GM18511 (cell line): ENCODE measurements around the gene GSG1L.

Source experiments
- ATAC-seq: cut with Tn5 transposase; IDR thresholded peaks from one replicate; pipeline ENCODE4 v1.9.1; 2021; ENCODE audit warnings: mild to moderate bottlenecking, moderate library complexity; ENCODE audit not compliant: unreplicated experiment

Gene GSG1L

DNA sequence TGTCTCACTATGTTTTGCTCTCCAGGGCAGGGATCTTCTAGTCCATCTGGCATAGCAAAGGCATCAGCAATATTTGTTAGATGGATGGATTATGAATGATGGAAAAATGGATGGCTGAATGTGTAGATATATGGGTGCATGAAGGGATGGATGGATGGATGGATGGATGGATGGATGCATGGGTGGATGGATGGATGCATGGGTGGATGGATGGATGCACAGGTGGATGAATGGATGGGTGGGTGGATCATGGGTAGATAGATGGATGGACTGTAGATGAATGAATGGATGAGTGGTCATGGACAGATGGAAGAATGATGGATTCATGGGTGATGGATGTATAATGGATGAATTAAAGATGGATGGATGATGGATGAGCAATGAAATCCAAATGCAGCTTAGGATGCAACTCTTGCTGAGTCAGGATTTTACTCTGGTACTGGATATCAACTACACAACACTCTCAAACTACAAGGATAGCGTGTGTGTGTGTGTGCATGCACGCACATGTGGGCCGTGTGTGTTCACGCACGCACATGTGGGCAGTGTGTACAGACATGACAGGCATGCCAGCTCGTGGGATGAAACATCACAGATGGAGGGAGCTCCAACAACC, 34.0 kb downstream of the GSG1L start:
- no peak for ATAC-seq

DNA sequence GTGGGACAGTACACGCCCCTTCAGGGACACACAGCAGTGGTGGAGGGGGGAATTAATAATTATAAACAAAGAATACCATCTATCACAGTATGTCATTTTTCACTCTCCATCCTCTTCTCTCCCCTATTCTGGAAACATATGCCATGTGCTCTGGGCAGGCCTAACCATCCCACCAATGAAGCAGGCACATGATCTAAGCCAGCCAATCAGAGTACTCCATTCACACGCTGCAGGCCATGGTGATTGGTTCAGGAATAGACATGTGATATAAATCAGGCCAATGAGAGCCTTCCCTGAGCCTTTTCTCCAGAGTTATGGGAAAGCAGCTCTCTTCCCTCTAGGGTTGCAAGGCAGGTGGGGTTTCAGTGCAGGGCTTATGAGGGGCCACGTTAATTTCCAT, 36.5 kb downstream of the GSG1L start:
- ATAC-seq: no peak

DNA sequence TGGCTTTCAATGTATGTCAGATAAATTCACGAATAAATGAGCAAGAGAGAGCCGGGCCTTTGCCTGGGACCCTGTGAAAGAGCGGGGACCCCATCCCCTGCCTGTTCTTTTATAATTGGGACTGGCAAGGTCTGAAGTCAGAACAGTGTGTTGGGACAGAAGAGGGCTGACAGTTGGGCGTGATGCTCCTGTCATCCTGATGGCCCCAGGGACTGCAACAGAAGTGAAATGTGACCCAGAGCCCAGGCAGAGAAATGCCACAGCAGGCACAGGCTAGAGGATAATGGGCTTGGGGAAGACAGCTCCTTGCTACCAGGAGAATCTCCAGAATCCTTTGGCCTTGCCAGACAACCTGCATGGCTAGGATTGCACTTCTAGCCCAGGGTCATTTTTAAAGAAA, 37.9 kb downstream of the GSG1L start:
- no peak for ATAC-seq

DNA sequence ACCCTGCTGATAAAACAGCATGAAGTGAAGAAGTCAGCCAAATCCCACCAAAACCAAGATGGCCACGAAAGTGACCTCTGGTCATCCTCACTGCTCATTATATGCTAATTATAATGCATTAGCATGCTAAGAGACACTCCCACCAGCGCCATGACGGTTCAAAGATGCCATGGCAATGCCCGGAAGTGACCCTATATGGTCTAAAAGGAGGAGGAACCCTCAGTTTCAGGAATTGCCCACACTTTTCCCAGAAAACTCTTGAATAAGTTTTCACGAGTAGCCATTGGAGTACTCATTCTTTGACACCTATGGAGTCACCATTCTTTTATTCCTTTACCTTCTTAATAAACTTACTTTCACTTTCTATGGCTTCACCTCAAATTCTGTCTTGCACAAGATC, 44.3 kb downstream of the GSG1L start:
- no peak for ATAC-seq

DNA sequence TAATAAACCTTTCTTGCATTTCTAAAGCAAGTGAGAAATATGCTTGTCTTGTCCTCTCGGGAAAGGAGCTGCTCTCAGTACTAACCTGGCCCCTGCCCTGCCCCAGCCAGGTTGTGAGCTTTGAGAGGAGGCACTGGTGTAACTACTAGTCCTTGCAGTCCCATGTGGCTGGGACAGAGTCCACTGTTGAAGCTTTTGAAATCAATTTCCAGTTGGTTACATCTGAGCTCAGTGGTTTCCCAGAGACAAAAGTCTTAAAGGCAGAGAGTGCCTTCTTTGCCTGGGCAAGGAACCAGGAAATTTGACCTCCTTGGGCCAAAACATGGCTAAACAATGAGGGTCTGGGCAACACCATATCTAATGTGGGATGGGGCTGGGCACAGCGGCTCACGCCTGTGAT, 48.7 kb downstream of the GSG1L start:
- no peak for ATAC-seq

DNA sequence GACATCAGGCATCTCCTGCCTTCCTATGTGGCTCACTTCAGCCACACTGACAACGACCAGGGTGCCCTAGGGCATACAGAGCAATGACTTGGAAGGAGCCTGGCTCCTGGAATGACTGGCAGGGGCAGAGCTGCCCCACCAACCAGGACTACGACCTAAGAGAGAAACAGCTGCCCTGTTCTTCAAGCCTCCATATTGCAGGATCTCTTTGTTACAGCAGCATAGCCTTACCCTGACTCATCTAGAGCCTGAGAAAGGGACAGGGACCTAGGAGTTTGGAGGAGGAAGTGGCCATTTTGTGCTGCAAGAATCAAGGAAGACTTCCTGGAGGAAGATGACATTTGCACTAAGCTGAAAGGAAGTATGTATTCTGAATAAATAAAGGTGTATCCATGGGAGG, 49.6 kb downstream of the GSG1L start:
- no peak for ATAC-seq

DNA sequence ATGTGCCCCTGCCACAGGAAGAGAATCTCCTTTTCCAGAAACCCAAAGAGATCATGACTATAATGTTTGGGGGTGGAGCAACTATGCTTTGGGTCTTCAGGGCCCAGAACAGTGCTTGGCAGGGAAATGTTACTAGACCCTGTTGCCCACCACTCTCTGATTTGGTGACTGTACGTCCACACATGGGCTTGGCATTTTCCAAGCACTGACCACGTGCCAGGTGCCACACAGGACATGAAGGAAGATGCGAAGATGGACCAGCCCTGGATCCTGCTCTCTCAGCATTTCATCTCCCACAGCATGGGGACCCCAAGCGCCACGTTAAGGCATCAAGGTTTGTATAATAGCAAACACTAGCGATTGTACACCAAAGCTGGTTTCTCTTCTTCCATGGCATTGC, 50.1 kb downstream of the GSG1L start:
- ATAC-seq: no peak

DNA sequence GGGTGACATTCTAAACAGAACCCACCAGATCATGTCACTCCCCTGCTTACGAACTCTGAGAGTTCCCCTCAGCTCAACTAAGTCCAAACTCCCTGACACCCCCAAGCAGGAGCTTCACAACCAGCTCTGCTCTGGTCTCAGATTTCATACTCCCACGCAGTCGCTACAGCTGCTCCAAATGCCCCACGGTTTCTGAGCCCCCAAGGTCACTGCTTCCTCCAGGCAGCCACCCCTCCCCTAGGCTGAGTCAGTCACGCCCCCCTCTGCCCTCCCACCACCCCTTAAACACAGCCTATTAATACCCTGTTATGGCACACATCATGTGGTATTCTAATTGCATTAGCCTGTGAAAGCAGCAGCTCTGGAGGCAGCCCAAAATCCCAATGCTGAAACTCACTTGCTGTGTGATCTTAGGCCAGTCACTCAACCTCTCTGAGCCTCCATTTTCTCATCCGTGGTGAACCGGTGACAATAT, 51.5 kb downstream of the GSG1L start:
- ATAC-seq: no peak

DNA sequence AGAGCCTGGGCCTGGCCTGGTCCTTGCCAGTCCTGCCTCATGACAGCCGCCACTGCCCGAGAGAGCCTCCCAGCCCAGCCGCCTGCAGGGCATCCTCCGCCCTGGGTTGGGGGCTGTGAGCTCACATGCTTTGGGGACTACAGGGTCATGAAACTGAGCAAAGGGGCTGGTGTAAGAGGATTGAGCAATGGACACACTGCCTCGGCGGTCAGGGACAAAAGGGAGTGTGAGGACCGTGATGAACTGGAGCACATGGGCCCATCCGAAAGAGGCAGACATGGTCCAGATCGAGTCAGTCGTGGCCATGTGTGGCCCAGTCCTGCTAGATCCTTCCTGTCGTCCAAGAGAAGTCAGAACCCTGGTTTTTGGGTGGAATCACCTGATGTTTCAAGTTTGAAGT, 52.3 kb downstream of the GSG1L start:
- no peak for ATAC-seq

DNA sequence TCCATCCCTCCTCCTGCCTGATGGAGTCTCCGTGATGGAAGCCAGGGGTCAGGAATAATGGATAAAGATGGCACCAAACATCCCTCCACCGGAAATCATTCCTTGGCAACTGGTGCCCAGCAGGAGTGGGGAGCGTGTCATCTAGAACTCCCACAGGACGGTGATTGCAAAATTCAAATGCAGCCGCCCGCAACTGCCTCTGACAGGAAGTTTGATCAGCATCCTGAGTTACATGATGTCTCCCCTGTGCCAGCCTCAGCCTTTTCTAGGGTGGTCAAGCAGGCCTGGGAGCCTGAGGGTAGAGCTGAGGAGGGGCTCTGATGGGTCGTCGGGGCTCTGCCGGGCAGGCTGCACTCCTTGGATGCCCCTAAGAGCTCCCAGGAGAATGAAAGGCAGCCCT, 52.8 kb downstream of the GSG1L start:
- no peak for ATAC-seq

DNA sequence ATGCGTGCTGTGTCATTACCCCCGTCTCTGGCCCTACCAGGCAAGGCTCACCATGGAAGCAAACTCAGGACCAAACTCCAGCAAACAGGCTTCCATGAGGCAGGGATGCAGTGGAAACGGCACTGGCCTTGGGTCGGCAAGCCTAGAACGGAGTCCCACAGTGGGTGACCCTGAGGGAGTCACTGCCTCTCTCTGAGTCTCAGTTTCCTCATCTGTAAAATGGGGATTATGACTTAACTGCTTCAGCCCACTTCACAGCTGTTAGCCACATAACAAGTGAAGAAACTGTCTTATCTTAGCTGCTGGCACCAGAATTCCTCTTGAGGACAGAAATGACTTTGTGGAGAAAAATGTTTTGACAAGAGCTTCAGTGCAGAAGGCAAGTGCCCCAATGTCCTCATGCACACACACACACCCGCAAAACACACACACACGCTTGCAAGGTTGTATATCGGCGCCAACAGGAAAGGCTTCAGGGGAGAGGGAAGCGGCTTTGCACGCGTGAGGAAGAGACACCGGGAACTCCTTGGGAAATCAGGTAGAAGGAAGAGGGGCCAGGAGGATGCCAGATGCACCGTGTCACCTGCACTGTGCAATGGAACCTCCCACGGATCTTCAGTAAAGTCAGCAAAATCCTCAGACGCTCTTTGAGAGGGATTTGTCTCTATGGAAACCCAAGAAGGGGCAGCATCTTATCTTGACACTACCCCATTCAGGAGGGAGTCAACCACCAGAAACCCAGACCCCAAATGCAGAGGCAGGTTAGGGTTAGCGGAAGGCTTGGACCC, 53.7 kb downstream of the GSG1L start:
- ATAC-seq: no peak

DNA sequence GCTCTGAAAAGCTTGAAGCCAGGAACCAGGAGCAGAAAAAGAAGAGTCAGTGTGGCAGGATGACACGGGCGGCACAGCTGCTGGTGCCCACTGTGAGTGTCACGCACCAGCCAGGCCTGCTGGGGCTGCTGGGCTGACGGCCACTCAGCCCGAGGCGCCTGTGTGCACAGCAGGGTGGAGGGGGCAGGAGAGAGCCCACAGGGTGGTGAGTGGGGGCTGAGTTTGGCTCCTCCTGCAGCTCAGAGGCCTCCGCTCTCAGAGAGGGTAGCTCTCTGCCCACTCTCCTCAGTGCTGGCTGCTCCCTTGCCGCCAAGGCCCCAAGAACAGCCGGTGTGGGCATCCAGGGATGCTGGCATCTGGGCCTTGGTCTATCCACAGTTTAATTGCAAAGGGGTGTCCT, 59.6 kb downstream of the GSG1L start:
- no peak for ATAC-seq

DNA sequence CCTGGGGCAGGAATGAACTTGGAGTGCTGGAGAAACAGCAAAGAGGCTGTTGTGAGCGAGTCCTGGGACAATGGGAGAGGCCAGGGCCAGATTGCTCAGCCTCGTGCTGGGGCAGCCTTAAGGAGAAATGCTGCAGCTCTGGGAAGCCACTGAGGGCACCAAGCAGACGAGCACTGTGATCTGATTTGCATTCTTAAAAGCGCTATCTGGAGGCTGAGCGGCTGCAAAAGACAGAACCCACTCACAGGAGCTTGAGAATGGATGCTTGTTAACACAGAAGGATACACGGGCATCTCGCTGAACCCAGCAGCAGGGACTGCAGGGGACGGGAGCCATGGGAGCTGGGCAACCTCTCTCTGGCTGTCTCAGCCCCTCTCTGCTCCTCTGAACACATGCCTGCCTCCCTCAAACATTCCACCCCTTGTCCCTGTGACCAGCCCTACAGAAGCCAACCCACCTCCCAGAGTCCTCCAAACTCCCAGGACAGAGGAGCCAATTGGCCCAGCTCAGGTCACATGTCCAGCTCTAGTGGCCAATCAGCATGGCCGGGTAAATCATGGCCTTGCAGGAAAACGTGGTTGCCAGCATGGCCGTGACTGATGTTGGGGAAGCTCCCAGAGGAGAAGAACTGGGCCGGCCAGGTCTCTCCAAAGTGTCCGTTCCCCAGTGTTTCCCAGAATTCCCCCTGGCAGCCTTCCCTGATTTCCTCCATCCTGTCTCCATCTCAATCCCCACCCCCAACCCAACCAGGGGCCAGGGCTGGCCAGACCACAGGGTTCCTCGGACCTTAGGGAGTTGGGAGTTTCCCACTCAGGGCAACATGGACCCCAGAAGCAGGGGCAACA, 60.3 kb downstream of the GSG1L start:
- ATAC-seq: no peak

DNA sequence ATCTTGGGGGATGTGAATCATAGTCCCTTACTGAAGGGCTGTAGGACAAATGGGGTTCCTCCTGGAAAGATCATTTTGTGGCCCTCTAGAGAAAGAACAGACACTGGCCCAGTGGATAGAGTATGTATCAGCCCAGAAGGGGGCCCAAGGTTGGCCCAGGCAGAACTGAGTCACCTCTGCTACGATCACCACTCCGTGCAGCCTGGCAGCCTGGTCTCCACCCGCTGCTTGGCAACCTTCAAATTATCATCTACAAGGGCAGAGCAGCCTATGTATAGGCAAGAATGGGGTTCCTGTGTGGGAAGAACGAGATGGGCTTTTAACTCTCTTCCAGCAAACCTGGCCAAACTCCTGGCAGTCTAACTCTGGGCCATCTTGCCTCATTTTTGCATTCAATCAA, 61.9 kb downstream of the GSG1L start:
- no peak for ATAC-seq

DNA sequence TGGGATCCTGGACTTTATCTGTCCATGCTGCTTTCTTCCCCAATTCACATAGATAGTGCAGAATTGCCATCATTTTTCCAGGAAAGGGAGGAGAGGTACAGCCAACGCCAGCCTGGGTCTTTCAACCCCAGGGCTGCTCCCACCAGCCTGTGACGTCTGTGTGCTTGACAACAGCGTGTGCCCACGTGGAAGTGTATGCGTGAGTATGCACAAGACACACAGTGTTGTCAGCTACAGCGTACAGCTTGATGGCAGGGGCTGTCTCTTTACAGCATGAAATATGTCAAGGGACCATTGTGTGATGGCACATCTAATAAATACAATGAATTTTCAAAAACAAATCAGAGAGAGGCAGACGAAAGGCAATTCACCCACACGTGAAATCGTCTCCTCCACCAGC, 62.3 kb downstream of the GSG1L start:
- no peak for ATAC-seq

DNA sequence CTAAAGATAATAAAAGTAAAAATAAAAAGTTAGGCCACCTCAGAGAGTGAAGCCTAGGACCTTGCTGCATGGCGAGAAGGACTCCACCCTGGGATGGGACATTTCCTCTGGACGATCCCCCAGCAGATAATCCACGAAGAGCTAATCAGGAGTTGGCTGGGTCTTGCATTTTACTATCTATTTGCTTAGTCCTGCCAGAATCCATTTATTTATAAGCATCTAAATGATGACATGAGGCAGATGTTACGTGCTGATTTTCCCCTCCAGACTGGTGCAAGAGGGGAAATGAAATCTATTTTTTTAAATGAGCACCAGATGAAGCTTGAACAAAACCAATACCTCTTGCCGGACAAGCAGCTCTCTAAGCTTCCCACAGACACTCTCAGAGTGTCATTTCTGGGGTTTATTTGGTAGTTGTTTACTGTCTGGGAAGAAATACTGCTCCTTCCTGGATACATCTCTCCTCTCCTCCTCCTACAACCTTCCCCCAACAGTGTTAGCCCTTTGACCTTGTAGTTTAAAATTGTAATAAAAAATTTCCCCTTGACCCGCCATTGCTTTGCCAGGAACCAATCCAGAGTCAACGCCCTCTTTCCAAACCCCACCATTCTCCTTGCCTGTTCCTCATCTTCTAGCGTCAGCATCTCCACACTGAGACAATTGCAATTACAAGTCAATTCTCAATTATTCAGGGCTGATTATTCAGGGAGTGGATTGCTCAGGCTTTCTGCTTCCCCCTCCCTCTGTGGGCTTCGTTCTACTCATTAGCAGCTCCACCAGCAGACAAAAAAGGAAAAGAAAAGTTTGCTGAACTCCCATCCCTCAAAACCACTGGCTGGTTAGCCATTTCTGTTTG, 63.0 kb downstream of the GSG1L start:
- no peak for ATAC-seq

DNA sequence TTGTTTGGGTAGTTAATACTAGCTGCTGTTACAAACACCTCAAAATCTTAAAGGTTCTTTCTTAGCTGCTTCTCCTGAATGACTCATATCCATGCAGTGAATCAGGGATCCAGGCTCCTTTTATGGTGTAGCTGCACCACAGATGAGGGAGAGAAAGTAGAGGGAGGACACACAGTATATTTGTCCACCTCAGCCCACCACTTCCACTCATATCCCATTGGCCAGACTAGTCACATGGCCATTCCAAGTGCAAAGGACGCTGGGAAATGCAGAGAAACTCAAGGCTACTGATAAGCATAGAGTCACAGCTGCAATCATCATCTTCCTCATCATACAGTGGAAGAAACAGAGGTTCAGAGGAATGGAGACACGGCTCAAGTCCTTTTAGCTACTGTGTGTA, 63.8 kb downstream of the GSG1L start:
- ATAC-seq: no peak

DNA sequence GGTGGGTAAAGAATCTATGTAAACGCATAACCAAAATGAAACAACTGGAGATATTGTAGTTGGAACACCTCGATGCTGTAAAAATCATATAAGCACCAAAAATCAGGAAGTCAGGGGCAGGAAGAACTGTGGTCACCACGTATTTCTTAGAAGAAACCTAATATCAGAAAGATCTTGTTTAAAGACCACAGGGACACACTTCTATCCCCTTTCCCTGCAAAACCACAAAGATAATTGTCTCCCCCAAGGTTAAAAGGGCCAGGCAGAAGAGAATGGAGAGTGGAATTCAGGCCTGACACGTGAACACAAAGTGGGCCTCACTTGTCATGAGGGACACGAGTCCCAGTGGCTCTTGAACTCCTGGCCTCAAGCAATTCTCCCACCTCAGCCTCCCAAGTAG, 68.1 kb downstream of the GSG1L start:
- ATAC-seq: no peak

DNA sequence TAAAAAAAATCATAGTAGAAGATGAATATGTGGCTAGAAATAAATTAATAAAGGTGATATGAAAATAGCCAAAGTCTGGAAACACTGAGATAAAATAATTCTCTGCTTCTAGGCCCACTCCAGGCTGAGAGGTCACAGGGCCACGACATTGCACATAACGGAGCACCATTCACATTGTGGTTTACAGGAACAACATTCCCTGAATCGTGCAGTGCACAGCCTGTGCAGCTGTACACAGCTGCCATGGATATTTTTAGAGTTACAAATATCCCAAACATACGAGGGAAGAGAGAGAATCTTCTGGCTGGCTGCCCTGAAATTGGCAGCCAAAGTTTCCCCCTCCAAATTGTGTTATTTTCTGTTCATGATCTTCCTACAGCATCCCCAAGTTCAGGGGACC, 68.8 kb downstream of the GSG1L start:
- ATAC-seq: no peak

DNA sequence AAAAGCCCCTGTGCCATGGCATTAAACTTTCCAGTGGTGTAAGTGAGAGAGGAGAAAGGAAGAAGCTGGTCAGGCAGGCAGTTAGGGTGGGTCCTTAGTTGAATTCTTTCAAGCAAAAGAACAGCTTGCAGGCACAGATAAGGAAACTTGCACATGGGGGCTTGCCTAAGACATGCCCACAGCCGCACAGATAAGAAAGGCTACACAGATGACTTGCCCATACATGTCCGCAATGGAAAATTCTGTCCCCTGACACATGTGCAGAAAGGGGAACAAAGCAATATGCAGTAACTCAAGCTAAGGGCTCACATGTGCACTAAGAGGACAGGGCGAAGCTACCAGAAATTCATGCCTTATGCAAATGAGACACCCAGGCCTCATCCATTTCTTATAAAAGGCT, 69.9 kb downstream of the GSG1L start:
- ATAC-seq: no peak

DNA sequence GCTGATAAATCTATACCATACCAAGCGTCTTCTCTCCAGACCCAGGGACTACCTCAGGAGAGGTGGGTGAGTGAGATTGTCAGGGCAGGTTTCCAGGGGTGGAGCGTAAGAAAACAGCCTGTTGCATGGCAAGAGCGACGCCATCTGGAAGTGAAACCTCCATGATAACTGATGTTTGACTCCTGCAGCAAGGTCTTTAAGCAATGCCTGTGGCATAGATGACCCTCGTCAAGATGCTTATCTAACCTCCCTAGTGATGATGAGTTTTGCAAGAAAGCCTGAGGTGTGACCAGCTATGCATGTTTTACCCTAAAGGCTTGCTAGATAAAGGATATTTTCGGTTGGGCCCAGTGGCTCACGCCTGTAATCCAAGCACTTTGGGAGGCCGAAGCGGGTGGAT, 71.6 kb downstream of the GSG1L start:
- ATAC-seq: no peak
